GM11168 (cell line): ENCODE results near the gene H2AZ2.

Experiments used
- in situ Hi-C: fragments of 300-500 bp; cut with MboI; formaldehyde crosslinking; loops from one replicate; pipeline ENCODE4 v1.12.0; 2022; ENCODE audit warnings: low sequenced_read_pairs; ENCODE audit not compliant: unreplicated experiment

H2AZ2 gene

GRCh38 chr7:44847920-44848634, at the start of gene H2AZ2:
TSS of gene H2AZ2 (minus strand) at chr7:44848087. CDS start at chr7:44847971, 116 bp downstream.
- in situ Hi-C loops = loop anchor here (25.0 kb wide), 1 partner anchor 261 kb away; the partner anchor contains the start of gene TMED4

- in situ Hi-C loops = no loop called here
Measured at GRCh38 chr7:44897309-44897708, 49.4 kb upstream of the H2AZ2 start.

- in situ Hi-C loops = no loop called here
Measured at GRCh38 chr7:44894888-44895580, 47.1 kb upstream of the H2AZ2 start.

- in situ Hi-C loops = no loop called here
Measured at GRCh38 chr7:44893710-44894234, 45.9 kb upstream of the H2AZ2 start.

- in situ Hi-C loops = no loop called here
Measured at GRCh38 chr7:44891791-44892190, 43.9 kb upstream of the H2AZ2 start.

- in situ Hi-C loops = no loop called here
Measured at GRCh38 chr7:44891372-44891771, 43.5 kb upstream of the H2AZ2 start.

GRCh38 chr7:44889086-44889781, 41.3 kb upstream of the H2AZ2 start:
- in situ Hi-C loops = no loop called here

- in situ Hi-C loops = no loop called here
Measured at GRCh38 chr7:44887293-44887692, 39.4 kb upstream of the H2AZ2 start.

- in situ Hi-C loops = no loop called here
Measured at GRCh38 chr7:44885394-44886317, 37.8 kb upstream of the H2AZ2 start, which contains the start of gene PURB. TSS of gene PURB (minus strand) at chr7:44885530. CDS start at chr7:44885348, 182 bp downstream.

GRCh38 chr7:44884621-44885393, 36.9 kb upstream of the H2AZ2 start:
- in situ Hi-C loops = no loop called here

- in situ Hi-C loops = no loop called here
Measured at GRCh38 chr7:44883961-44884620, 36.2 kb upstream of the H2AZ2 start.

- in situ Hi-C loops = no loop called here
Measured at GRCh38 chr7:44882899-44883298, 35.0 kb upstream of the H2AZ2 start.

- in situ Hi-C loops = no loop called here
Measured at GRCh38 chr7:44881610-44882009, 33.7 kb upstream of the H2AZ2 start.

GRCh38 chr7:44881066-44881600, 33.2 kb upstream of the H2AZ2 start:
- in situ Hi-C loops = no loop called here

- in situ Hi-C loops = no loop called here
Measured at GRCh38 chr7:44880317-44881018, 32.6 kb upstream of the H2AZ2 start.

- in situ Hi-C loops = no loop called here
Measured at GRCh38 chr7:44876393-44876792, 28.5 kb upstream of the H2AZ2 start.

GRCh38 chr7:44875241-44875640, 27.4 kb upstream of the H2AZ2 start:
- in situ Hi-C loops = no loop called here

GRCh38 chr7:44872787-44873186, 24.9 kb upstream of the H2AZ2 start:
- in situ Hi-C loops = no loop called here
